Kidney (tissue), 14 donors: Measurements from ENCODE around the gene GRIK2. TPM values are rescaled to one million over a fixed set of nuclear protein-coding genes. Genes with fewer than 3 reads are reported as not detected.

ENCODE experiments used
- DNase-seq, 5 donors: peaks; one replicate each; pipeline ENCODE4 v3.0.0-alpha.2; 2013 to 2020
- FAIRE-seq: peaks from 2 replicates; lab custom pipeline; 2012; peaks lifted over from hg19 to GRCh38; lab: Jason Lieb, UNC
- H3K27ac ChIP-seq, 2 donors: one replicate each; pipeline ENCODE4 v1.7.0; 2013; ENCODE audit warnings: low read depth in 2 of 2, low read length in 2 of 2, inconsistent platforms in 1 of 2
- H3K27me3 ChIP-seq: one replicate; pipeline ENCODE4 v1.7.1; 2013; ENCODE audit warnings: low read length, inconsistent platforms; ENCODE audit not compliant: control insufficient read depth, insufficient read depth
- H3K36me3 ChIP-seq, 3 donors: one replicate each; pipeline versions ENCODE4 v1.7.0 to v1.7.1; 2013; ENCODE audit warnings: low read length in 3 of 3, control low read depth in 1 of 3, inconsistent platforms in 1 of 3; ENCODE audit not compliant: insufficient read depth in 3 of 3, control insufficient read depth in 2 of 3
- H3K4me1 ChIP-seq, 3 donors: one replicate each; pipeline versions ENCODE4 v1.7.0 to v1.7.1; 2013; ENCODE audit warnings: low read length in 3 of 3, inconsistent platforms in 1 of 3, low read depth in 1 of 3; ENCODE audit not compliant: control insufficient read depth in 2 of 3, insufficient read depth in 2 of 3
- H3K4me3 ChIP-seq, 3 donors: one replicate each; pipeline versions ENCODE4 v1.7.0 to v1.8.1; 2013; ENCODE audit warnings: low read length in 3 of 3, control low read depth in 1 of 3, inconsistent platforms in 1 of 3
- H3K9ac ChIP-seq, 3 donors: one replicate each; pipeline versions ENCODE4 v1.7.0 to v1.7.1; 2013; ENCODE audit warnings: low read length in 3 of 3, control low read depth in 1 of 3, inconsistent platforms in 1 of 3
- H3K9me3 ChIP-seq, 3 donors: one replicate each; pipeline versions ENCODE4 v1.7.0 to v1.7.1; 2013; ENCODE audit warnings: low read length in 3 of 3, control low read depth in 1 of 3, inconsistent platforms in 1 of 3; ENCODE audit not compliant: control insufficient read depth in 2 of 3, insufficient read depth in 1 of 3
- CTCF ChIP-seq: IDR thresholded peaks from 3 replicates; pipeline ENCODE4 v1.5.1; 2012; ENCODE audit warnings: mild to moderate bottlenecking, moderate library complexity, borderline replicate concordance; ENCODE audit not compliant: insufficient read depth; ENCODE audit errors: extremely low read depth
- intact Hi-C: fragments of 100-400 bp; cut with DNase I; formaldehyde crosslinking; loops from one replicate; pipeline ENCODE4 v1.11.1; 2022
- polyA plus RNA-seq: library from polyadenylated mRNA; stranded (reverse); fragments of 350-450 nt; fragmentation: Illumina TruSeq; extraction: RNeasy Lipid Tissue Mini Kit (QIAGEN cat#74804); gene quantifications from one replicate; pipeline ENCODE4 v1.2.3, GENCODE V29; 2014; ENCODE audit warnings: low read depth, low replicate concordance; ENCODE audit not compliant: insufficient read depth
- total RNA-seq: library from RNA; stranded (reverse); fragmentation: NEBNext Ultra II Directional; extraction: Animal tissue kit (Norgen Biotek cat#: 25700); gene quantifications from one replicate; pipeline ENCODE4 v1.2.1, GENCODE V29; 2021
- donor health status: control.
- donor health status: control.
- donor health status: control.
- donor health status: control.
- donor health status: control.
- donor health status: DM: yes; HTN: yes; CAD: no.
- donor health status: Normal renal cell carcinoma (clear cell type).

Gene GRIK2
- total and polyA plus RNA-seq, 2 donors from 2014 or later: 0.82 to 1.4 TPM

DNA sequence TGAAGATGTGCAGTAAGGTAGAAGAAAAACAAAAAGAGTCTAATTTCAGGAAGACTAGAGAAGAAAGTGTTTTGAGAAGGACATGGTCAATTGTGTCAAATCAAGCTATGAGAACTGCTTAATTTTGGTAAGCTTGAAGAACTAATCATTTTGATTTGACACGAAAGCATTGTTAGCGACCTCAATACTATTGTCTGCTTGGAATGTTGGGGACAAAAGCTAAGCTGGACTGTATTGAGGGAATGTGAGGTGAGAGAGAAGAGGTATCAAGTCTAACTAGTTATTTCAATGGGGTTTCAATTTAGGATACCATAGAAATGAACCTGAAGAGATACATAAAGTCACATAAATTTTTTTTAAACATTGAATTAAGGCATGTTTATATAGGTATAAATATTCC, 309.8 kb downstream of the GRIK2 start:
- H3K4me3 ChIP-seq: no peak overlapping the region
- H3K27ac ChIP-seq: no peak overlapping the region
- H3K27me3 ChIP-seq: no peaks in the 10 kb centered on the region
- H3K9me3 ChIP-seq: no peaks in the 10 kb centered on the region
- no peaks in the 10 kb centered on the region for H3K36me3 ChIP-seq
- intact Hi-C loops: no loop called here
- no peaks in the 10 kb centered on the region for H3K4me1 ChIP-seq
- TF ChIP-seq CTCF: no peak
- no peak for DNase-seq
- no peak overlapping the region for H3K9ac ChIP-seq
- FAIRE-seq: no peak

GRCh38 chr6:101705866-101706265, 312.4 kb downstream of the GRIK2 start:
- no peak overlapping the region for H3K9ac ChIP-seq
- no peak overlapping the region for H3K27ac ChIP-seq
- DNase-seq: no peak
- intact Hi-C loops: no loop called here
- no peak overlapping the region for H3K4me3 ChIP-seq
- no peak for TF ChIP-seq CTCF
- no peak for FAIRE-seq
- no peaks in the 10 kb centered on the region for H3K9me3 ChIP-seq
- no peaks in the 10 kb centered on the region for H3K4me1 ChIP-seq
- no peaks in the 10 kb centered on the region for H3K36me3 ChIP-seq
- no peaks in the 10 kb centered on the region for H3K27me3 ChIP-seq

GRCh38 chr6:101706576-101706975, 313.1 kb downstream of the GRIK2 start:
- DNase-seq (no peak), FAIRE-seq (no peak)
- no peaks in the 10 kb centered on the region for H3K9me3 ChIP-seq
- intact Hi-C loops: no loop called here
- H3K27ac ChIP-seq: no peak overlapping the region
- H3K4me3 ChIP-seq: no peak overlapping the region
- TF ChIP-seq CTCF: no peak
- H3K36me3 ChIP-seq: no peaks in the 10 kb centered on the region
- no peaks in the 10 kb centered on the region for H3K27me3 ChIP-seq
- H3K9ac ChIP-seq: no peak overlapping the region
- no peaks in the 10 kb centered on the region for H3K4me1 ChIP-seq

GRCh38 chr6:101711518-101711917, 318.0 kb downstream of the GRIK2 start:
- no peak for FAIRE-seq
- intact Hi-C loops: no loop called here

More at GRCh38 chr6:101711518-101711917, 318.0 kb downstream of the GRIK2 start:
- H3K4me3 ChIP-seq: no peak overlapping the region
- no peaks in the 10 kb centered on the region for H3K36me3 ChIP-seq
- H3K9me3 ChIP-seq: no peaks in the 10 kb centered on the region
- no peak for TF ChIP-seq CTCF
- no peak overlapping the region for H3K9ac ChIP-seq
- H3K4me1 ChIP-seq: no peaks in the 10 kb centered on the region
- H3K27ac ChIP-seq: no peak overlapping the region
- H3K27me3 ChIP-seq: no peaks in the 10 kb centered on the region
- no peak for DNase-seq
